T1000 (cell line): ENCODE results near the gene MYO15B.
"Not testable (repeated sequence)": the region's sequence is repeated elsewhere in the genome, so short reads cannot be mapped to it uniquely, and the experiment has no call there.

Experiments
- DNase-seq: peaks from one replicate; lab custom pipeline; 2025; ENCODE audit warnings: mixed read lengths; lab: John Stamatoyannopoulos, UW

Gene MYO15B

GRCh38 chr17:75624714-75625345 lies 37.2 kb downstream of the MYO15B start:
- DNase-seq, result no peak

- no peak for DNase-seq
These were observed 38.4 kb downstream of the MYO15B start for GRCh38 chr17:75625813-75626486.

GRCh38 chr17:75626496-75627038 lies 39.0 kb downstream of the MYO15B start:
- no peak for DNase-seq

DNA sequence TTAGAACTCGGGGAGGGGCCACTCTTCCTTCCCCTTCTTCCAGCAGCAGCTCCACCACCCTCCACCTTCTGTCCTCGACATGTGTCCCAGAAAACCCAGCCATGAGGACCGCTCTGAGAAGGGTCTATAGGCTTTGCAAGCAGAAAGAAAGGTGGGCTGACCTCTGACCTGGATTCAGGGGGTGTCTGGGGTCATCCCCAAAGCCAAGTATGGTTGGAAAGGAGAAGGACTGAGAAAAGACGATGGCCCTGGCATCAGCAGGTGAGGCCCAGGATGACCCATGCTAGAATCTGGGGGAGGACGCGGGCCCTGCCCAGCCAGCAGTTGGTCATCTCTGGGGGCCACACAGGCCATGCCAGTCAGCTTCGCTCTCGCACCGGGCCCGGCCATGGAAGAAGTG lies 39.5 kb downstream of the MYO15B start:
- DNase-seq, result no peak

DNA sequence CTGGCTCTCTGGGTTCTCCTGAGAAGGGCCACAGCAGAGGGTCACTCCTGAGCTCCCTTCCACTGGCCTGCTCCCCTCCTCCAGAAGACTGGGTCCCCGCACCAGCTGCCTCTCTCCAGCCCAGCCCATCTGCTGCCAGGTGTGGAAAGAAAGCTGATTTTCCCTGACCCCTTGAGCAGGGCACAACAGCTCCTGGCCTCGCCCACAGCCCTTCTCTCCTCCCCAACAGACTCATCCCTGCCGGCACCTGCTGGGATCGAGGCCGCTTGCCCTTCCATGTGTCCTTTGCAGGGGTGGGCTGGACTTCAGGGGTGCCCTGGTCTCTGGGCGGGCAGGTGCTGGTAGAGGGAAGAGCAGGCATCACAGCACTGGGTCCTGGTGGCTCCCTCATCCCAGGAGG lies 40.8 kb downstream of the MYO15B start:
- no peak for DNase-seq

GRCh38 chr17:75629157-75629556 lies 41.6 kb downstream of the MYO15B start:
- DNase-seq, result no peak

- no peak for DNase-seq
These were observed 42.7 kb downstream of the MYO15B start for GRCh38 chr17:75630071-75630917.

DNA sequence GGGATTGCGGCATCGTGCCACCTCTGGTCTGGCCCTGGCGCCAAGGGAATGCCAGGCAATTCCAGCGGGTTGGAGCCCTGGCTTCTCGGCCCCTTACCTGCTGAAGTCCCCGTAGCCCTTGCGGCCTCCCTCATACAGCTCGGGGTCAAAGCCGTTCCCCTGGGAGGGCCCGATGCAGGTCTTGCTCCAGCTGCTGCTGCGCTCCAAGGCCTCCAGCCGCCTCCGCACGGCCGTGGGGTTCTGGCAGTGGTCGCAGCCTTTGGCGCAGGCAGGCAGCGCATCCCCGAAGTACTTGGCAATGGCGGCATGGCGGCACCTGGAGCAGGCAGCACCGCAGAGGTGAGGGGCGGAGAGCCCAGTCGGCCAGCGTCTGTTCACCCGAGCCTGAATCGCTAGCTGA lies 43.8 kb downstream of the MYO15B start:
- DNase-seq, result no peak

GRCh38 chr17:75632428-75632827 lies 44.8 kb downstream of the MYO15B start:
- no peak for DNase-seq

- peak; percentile 83 for DNase-seq
These were observed 45.4 kb downstream of the MYO15B start, which contains the start of gene SMIM5 for GRCh38 chr17:75632863-75633485. SMIM5 (plus strand) TSS chr17:75633434; CDS start chr17:75640202, 6,768 bp downstream.

- peak; percentile 79 for DNase-seq
These were observed 46.1 kb downstream of the MYO15B start for GRCh38 chr17:75633486-75634375.

DNA sequence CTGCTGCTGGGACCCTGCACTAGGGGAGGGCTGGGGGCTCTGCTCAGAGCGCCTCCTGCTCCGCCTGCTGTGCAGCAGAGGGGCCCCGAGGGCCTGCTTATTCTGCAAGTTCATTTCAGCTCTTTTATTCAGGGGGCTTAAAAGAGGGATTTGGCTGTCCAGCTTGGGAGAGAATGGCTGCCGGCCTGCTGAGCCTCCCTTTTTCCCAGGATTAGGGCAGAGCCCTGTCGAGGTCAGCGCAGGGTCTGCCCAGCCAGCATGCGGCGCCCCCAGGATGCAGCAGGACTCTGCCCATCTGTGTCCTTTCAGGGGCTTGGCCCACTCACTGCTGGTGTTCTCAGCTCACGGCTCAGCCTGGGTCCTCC lies 46.8 kb downstream of the MYO15B start:
- DNase-seq, result no peak

DNA sequence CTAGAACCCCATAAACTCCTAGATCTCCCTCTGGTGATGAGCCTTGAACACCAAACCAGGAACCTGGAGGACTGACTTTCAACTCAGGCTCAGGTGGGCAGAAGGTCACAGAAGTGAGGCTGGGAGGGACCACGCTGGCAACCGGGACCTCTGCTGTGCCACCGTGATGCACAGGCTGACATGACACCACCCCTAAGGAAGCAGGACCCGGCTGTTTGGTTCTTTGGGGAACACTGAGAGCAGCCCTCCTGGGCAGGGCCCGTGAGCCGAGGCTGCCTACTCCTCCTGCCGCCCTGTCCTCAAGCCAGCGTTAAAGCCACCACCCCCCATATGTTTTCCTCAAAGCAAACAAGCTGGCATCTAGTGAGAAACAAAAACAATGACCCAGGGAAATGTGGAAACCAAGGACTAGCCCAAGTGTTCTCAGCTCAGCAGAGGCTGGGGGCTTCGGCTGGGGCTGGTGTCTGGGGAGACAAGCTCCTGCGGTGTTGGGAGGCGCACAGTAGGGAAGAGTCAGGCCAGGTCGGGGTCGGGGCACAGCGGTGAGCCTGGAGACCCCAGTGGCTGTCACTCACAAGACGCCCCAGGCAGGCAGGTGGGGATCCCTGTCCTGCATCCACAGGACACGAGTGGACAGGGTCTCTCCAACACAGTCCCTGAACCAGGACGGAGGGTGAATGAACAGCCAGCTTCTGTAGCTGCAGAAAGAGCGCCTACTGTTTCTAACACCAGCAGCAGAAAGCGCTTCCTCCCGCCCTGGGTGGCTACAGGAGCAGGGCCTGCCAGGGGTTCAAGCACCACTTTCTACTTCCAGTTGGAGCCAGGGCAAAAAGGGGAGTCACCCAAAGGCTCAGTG lies 47.4 kb downstream of the MYO15B start:
- no peak for DNase-seq

DNA sequence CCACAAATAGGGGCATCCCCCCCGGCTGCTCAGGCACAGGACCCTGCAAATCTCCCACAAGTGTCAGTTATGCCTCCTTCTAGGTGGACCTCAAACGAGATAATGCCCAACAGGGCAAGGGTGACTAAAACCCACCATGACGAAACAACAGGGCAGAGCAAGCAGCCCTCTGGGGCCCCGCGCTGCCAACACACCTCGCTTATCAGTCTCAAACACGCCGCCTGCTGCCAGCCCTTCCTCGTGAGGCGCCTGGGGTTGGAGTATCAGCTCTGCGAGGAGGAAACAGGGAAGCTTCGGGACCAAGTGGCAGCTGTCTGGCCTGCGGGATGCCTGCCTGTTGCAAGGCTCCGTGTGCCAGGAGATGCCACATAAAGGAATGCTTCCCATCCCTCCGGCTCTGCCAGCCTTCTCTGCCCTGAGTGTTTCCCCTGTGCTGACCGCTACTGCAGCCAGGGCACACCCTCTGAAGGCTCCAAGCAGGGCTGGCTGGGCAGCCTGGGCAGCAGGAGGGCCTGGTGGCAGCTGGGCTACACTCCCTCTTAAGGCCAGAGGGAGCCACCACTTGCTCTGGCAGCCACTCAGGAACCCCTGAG lies 48.1 kb downstream of the MYO15B start:
- DNase-seq, result no peak

GRCh38 chr17:75636381-75637142 lies 49.0 kb downstream of the MYO15B start:
- DNase-seq, result no peak

DNA sequence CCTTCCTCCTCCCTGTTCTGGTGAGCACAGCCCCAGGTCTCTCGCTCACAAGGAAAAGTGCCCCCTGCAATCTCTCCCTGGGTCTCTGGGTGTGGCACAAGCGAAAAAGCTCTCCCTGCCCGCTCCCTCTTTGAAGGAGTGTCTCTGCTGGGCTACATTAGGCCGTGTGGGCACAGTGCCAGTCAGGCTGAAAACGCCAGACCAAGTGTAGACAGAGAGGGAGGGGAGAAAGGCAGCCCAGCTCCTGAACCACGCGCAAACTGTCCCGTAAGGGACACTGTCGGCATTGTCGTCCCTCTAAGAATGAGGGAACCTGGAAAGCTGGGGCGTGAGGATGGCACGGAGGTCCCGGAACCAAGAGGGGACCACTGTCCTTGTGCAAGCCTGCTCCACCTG lies 49.5 kb downstream of the MYO15B start:
- DNase-seq, result no peak

- DNase-seq, result no peak
These were observed 50.0 kb downstream of the MYO15B start for GRCh38 chr17:75637551-75637950.

DNA sequence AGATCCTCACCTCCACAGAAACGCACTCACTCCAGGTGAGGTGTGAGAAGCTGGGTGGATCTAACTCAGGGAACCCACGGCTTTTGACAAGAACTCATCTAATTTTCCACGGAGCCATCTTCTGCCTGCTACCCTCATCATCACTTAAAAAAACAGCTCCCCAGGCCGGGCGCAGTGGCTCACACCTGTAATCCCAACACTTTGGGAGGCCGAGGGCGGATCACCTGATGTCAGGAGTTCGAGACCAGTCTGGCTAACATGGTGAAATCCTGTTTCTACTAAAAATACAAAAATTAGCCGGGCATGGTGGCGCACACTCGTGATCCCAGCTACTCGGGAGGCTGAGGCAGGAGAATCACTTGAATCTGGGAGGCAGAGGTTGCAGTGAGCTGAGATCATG lies 50.4 kb downstream of the MYO15B start:
- DNase-seq, result not testable (repeated sequence)

GRCh38 chr17:75638893-75639292 lies 51.3 kb downstream of the MYO15B start:
- DNase-seq, result no peak
